Measurements from ENCODE around the gene GPC6.

GPC6 gene

DNA sequence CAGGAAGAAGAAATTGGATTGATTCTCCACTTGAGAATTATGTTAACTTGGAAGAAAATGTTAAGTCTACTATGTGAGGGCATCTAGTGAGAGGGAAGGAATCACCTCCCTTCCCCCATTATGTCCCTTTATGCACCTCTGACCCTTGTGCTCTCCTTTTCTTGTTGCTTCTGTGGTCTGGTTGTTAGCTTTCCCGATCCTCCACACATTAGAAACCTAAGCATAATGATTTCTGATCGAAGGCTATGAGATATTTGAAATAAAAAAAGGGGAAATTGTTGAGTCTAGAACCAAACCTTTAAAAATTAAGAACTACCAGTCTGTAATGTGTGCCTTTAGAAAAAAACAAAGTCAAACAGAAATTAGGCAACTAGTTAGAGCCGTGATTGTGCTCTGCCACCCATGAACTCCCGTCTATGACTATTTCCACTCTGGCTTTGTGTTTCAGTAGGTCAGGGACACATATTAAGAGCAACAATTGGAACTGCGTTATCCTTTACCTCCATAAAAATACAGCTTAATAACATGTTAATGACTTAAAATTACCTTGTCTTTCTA is 463 bp upstream of the GPC6 start:
- H3K4me1 ChIP-seq (ENCODE audit: low read length), result no peaks in the 10 kb centered on the region
- peak overlapping the region; percentile 83 for H3K4me2 ChIP-seq (ENCODE audit: low read depth, low read length)
- H3F3A ChIP-seq (ENCODE audit: insufficient read depth, low read length), result no peaks in the 10 kb centered on the region
- TF ChIP-seq EZH2phosphoT487 (IDR thresholded peaks at IDR 0.05; ENCODE audit: low read length), result no peak
- TF ChIP-seq, protein P1, sequence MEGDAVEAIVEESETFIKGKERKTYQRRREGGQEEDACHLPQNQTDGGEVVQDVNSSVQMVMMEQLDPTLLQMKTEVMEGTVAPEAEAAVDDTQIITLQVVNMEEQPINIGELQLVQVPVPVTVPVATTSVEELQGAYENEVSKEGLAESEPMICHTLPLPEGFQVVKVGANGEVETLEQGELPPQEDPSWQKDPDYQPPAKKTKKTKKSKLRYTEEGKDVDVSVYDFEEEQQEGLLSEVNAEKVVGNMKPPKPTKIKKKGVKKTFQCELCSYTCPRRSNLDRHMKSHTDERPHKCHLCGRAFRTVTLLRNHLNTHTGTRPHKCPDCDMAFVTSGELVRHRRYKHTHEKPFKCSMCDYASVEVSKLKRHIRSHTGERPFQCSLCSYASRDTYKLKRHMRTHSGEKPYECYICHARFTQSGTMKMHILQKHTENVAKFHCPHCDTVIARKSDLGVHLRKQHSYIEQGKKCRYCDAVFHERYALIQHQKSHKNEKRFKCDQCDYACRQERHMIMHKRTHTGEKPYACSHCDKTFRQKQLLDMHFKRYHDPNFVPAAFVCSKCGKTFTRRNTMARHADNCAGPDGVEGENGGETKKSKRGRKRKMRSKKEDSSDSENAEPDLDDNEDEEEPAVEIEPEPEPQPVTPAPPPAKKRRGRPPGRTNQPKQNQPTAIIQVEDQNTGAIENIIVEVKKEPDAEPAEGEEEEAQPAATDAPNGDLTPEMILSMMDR (IDR thresholded peaks at IDR 0.05; ENCODE audit: low read length), result no peak
- TF ChIP-seq EZH2 (optimal IDR thresholded peaks at IDR 0.05; ENCODE audit: low read depth, low read length), result no peak
- no peak overlapping the region for H2AFZ ChIP-seq (ENCODE audit: low read length)
- H3K9me2 ChIP-seq (replicated peaks; ENCODE audit: insufficient read depth, low read length), result no peaks in the 10 kb centered on the region
- DNase-seq, result no peak
- no peak overlapping the region for H3K27ac ChIP-seq (ENCODE audit: low read length)
- H3K79me2 ChIP-seq (ENCODE audit: low read length), result no peaks in the 10 kb centered on the region
- H3K27me3 ChIP-seq (replicated peaks; ENCODE audit: insufficient read depth, low read length), result no peaks in the 10 kb centered on the region
- H4K20me1 ChIP-seq (ENCODE audit: insufficient read depth, low read length), result no peaks in the 10 kb centered on the region
- no peaks in the 10 kb centered on the region for H3K9me3 ChIP-seq (replicated peaks; ENCODE audit: insufficient read depth, low read length)
- H3K4me3 ChIP-seq (ENCODE audit: low read length), result peak overlapping the region; percentile 66
- H3K9ac ChIP-seq (ENCODE audit: low read length), result no peak overlapping the region; the same call in 1 of the 2 replicates
- H3K36me3 ChIP-seq (replicated peaks; ENCODE audit: insufficient read depth, low read length), result no peaks in the 10 kb centered on the region

DNA sequence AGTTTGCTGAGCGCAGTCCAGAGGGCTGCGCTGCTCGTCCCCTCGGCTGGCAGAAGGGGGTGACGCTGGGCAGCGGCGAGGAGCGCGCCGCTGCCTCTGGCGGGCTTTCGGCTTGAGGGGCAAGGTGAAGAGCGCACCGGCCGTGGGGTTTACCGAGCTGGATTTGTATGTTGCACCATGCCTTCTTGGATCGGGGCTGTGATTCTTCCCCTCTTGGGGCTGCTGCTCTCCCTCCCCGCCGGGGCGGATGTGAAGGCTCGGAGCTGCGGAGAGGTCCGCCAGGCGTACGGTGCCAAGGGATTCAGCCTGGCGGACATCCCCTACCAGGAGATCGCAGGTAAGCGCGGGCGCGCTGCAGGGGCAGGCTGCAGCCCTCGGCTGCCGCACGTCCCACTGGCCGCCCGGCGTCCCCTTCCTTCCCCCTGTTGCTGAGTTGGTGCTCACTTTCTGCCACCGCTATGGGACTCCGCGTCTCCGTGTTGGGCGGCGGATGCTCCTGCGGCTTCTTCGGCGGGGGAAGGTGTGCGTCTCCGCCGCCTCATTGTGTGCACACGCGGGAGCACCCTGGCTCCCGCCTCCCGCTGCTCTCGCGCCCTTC is 772 bp downstream of the GPC6 start:
- Histone ChIP-seq H3K4me2 (ENCODE audit: low read depth, low read length) (peak overlapping the region; percentile 83), H3K27ac (ENCODE audit: low read length) (peak overlapping the region; percentile 40; the same call in 1 of the 2 replicates), H3K9me3 (replicated peaks; ENCODE audit: insufficient read depth, low read length) (no peaks in the 10 kb centered on the region), H3K4me1 (ENCODE audit: low read length) (no peaks in the 10 kb centered on the region), H3K36me3 (replicated peaks; ENCODE audit: insufficient read depth, low read length) (no peaks in the 10 kb centered on the region), H3K27me3 (replicated peaks; ENCODE audit: insufficient read depth, low read length) (no peaks in the 10 kb centered on the region), H3K9me2 (replicated peaks; ENCODE audit: insufficient read depth, low read length) (no peaks in the 10 kb centered on the region), H4K20me1 (ENCODE audit: insufficient read depth, low read length) (no peaks in the 10 kb centered on the region), H3K4me3 (ENCODE audit: low read length) (peak overlapping the region; percentile 66), H3K79me2 (ENCODE audit: low read length) (no peaks in the 10 kb centered on the region), H2AFZ (ENCODE audit: low read length) (peak overlapping the region; percentile 39), H3K9ac (ENCODE audit: low read length) (peak overlapping the region; percentile 53; the same call in 1 of the 2 replicates), H3F3A (ENCODE audit: insufficient read depth, low read length) (no peaks in the 10 kb centered on the region)
- peak; percentile 28 for DNase-seq
- TF ChIP-seq EZH2phosphoT487 (IDR thresholded peaks at IDR 0.05; ENCODE audit: low read length), result no peak
- no peak for TF ChIP-seq EZH2 (optimal IDR thresholded peaks at IDR 0.05; ENCODE audit: low read depth, low read length)
- TF ChIP-seq, protein P1 (IDR thresholded peaks at IDR 0.05; ENCODE audit: low read length), result no peak

DNA sequence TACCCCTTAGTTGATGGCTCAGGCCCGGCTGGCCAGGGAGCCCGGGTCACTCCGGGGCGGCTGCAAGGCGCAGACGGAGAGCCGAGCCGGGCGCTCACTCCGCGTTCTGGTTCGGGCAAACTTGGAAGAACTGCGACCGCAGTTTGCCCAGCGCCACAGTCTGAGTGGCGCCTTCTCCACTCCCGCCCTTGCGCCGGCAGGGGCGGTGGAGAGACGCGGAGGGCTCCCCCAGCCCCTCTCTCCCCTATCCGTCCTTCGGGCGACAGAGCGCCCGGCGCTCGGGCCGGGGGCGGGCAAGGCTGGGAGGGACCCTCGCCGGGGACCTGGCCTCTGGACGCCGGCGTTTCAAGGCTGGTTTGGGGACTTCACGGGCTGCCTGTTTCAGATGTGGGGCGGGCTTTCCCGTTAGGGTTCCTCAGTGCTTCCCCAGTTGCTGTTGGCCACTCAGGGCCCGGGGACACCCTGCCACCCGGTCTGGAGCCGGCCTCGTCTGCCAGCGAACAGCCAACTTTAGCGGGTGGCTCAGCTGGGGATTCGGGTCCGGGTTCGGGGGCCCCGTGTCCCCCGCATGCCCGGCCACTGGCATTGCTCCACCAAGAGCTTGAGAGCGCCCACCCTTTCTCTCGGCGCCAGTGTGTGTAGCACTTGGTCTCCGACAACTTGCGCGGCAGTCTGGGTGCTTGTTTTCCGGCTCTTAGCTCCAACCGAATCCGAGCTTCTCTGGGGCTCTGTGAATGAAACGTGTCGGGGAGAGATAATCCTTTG is 1.5 kb downstream of the GPC6 start:
- H3K9me3 ChIP-seq (replicated peaks; ENCODE audit: insufficient read depth, low read length), result no peaks in the 10 kb centered on the region
- no peaks in the 10 kb centered on the region for H3K79me2 ChIP-seq (ENCODE audit: low read length)
- TF ChIP-seq EZH2phosphoT487 (IDR thresholded peaks at IDR 0.05; ENCODE audit: low read length), result no peak
- TF ChIP-seq, protein P1 (IDR thresholded peaks at IDR 0.05; ENCODE audit: low read length), result peak; percentile 29
- H3K9me2 ChIP-seq (replicated peaks; ENCODE audit: insufficient read depth, low read length), result no peaks in the 10 kb centered on the region
- H3K4me2 ChIP-seq (ENCODE audit: low read depth, low read length), result peak overlapping the region; percentile 83
- H3K4me1 ChIP-seq (ENCODE audit: low read length), result no peaks in the 10 kb centered on the region
- H3K4me3 ChIP-seq (ENCODE audit: low read length), result peak overlapping the region; percentile 66
- DNase-seq, result peak; percentile 77
- no peaks in the 10 kb centered on the region for H3K27me3 ChIP-seq (replicated peaks; ENCODE audit: insufficient read depth, low read length)
- H3K9ac ChIP-seq (ENCODE audit: low read length), result peak overlapping the region; percentile 53; the same call in 1 of the 2 replicates
- H3K27ac ChIP-seq (ENCODE audit: low read length), result peak overlapping the region; percentile 40; the same call in 1 of the 2 replicates
- H3F3A ChIP-seq (ENCODE audit: insufficient read depth, low read length), result no peaks in the 10 kb centered on the region
- peak overlapping the region; percentile 39 for H2AFZ ChIP-seq (ENCODE audit: low read length)
- H3K36me3 ChIP-seq (replicated peaks; ENCODE audit: insufficient read depth, low read length), result no peaks in the 10 kb centered on the region
- H4K20me1 ChIP-seq (ENCODE audit: insufficient read depth, low read length), result no peaks in the 10 kb centered on the region
